ENCODE measurements around the gene HOXB5. TPM values are rescaled to one million over a fixed set of nuclear protein-coding genes. Genes with fewer than 3 reads are reported as not detected.

HOXB5 gene
- total RNA-seq, 1 donor from 2014 or later, result 0.07 TPM

DNA sequence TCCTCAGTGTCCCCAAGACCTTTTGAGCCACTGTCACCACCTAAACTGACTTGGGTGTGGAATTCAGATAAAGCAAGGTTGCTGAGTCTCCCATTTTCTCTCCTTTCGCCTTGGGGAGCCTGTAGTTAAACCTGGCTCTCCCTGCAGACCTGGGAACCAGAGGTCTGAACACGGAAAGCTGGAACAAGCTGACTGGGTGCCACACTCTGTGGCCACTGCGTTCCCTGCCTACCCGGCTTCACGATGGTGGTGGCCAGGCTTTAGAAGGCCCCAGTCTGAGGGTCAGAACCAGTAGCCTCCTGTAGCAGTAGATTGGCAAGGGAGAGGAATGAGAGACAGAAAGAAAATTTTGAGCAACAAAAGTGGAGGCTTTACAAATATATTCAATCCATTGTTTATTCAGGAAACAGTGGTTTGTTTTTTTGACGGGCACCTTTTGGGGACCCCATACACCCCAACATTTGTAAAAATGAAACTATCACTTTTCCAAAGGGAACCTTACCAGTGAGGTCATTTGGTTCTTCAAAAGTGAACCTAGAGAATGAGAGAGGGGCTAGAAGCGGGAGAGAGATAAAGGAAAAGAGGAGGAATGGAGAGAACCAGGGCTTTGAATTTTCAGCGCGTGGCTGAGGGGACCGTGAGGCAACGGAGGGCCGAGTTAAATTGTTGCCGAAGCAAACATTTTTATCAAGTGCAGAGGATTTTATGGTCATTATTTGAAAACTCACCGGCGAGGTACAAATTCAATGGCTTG is 23.3 kb upstream of the HOXB5 start:
- DNase-seq (ENCODE audit: low read depth, low spot score), result no peak

DNA sequence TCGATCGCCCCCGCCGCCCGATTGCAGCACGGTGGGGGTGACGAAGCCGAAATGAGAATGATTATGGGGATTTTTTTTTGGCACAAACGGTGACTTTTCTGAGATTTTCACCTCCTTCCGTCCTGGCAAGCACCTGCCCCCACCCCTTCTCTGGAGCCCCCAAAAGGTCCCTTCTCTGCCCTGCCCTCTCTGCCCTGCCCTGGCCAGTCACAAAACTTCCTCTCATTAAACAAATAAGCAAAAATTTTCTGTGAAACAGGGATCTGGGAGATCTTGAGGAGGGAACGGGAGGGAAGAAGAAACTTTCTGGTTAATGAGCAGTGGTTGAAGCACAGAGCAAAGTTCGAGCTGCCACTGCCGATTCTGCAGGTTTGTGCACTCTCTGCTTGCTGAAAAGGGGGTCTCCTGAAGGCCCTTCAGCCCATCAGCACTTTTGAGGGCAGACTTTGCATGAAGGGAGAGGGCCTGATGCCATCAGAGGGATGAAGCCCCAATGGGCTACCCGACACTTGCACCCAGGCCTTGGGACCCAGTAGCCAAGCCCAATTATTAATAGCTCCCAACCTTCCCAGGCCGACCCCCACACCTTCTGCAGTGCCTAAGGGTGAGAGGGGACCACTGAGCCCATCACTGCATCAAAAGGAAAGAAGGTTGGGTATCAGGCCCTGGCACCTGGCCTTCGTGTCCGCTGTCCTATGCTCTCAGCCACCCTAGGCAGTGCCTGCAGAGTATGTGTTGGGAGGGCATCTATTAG is 22.6 kb upstream of the HOXB5 start:
- DNase-seq (ENCODE audit: low read depth, low spot score), result no peak

DNA sequence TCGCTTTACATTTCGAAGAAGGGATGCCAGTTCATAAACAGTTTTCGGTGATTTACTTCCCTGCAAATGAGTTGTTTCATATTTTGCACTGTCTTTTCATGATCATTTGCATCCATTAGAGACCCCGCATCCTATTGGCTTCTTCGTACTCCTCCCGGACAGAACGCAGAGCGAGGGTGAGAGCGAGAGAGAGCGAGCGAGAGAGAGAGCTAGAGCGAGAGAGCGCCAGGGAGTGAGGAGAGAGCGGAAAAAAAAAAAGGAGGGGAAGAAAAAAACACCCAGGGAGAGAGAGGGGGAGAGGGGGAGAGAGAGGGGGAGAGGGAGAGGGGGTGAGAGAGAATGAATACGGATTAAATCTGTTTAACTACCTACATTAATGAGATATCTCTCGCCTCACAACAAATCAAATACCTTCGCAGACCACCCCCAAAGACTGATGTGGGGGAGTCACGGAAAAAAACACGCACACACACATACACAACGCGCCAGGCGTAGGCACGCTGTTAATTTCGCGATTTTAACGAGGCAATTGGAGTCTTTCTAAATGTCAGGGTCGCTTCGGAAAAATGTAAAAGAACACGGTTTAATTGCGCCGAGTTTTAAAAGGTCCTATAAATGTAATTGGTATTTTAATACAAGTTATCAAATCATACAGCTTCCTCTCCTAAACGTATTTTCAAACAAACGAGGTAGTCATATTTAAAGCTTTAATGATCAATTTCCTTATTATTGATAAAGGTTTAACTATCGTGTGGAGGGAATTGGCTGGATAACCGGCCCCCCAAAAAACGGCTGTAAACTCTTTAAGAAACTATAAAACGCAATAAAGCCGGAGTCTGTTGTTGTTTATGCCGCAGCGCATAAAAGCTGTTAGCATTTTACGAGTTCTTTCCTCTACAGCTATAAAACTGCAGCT is 21.7 kb upstream of the HOXB5 start, which contains the start of gene HOXB8:
HOXB8 (minus strand) TSS at position 246 of the 916 bp plus-strand sequence. CDS start 588 bp downstream, outside the sequence.
- DNase-seq (ENCODE audit: low read depth, low spot score), result no peak

DNA sequence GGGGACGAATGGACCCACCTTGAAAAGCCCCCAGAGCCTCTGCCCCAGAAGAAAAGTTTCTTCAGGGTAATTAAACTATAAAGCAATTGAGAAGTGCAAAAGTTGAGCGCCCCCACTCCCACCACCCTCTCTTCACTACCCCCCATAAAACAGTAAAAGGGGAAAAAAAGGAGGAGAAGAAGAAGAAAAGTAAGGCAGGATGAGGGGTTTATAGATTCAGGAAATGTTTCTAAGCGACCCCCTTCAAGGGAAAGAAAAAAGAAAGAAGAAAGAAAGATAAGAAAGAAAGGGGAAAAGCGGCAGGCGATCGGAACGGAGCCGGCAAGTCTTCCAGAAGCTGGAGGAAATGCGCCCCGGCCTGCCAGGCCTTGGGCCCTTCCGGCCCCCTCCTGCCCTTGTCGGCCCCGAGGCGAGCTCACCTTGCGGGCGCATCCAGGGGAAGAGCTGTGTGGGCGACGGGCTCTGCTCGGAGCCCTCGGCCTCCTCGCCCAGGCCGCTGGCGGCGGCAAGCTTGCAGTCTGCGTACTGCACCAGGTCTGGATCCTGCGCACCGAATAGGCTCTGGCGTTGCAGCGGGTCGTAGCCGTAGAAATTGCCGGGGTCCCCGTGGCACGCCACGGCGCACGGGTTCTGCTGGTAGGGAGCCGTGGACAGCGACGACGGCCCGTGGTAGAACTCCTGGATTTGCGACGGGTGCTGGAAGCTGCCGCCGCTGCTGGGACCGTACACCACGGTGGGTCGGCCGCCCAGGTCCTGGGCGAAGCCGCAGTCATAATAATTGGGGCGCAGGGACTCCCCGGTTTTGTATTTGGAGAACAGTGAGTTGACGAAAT is 20.5 kb upstream of the HOXB5 start:
- no peak for DNase-seq (ENCODE audit: low read depth, low spot score)

DNA sequence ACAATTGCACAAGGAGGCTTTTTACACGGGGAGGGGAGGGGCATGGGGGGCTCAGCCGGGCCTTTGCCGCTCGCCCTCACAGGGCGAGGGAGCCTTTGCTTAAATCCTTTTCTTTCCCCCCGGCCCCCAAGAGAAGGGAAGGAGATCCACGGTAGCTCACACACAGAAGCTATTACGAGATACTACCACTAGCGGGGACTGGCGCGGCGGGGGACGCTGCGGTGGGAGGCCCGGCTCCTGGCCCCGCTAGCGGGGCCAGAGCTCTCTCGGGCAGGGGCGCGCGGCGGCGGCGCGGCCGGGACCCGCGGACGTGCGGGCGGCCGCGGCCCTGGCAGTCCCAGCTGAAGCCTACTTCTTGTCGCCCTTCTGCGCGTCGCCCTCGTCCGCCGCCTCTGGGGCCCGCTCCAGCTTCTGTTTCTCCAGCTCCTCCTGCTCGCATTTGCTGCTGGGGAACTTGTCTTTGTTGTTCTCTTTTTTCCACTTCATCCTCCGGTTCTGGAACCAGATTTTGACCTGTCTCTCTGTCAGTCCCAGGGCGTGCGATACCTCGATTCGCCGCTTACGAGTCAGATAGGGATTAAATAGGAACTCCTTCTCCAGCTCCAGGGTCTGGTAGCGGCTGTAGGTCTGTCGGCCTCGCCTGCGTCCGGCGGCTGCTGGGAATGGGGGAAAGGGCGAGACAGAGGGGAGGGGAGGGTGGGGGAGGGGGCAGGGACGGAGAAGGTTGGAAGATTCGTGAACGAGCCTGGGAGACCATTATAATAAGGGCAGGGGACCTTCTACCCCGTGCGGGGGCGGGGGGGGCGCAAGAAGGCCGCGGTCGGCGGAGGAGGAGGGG is 19.5 kb upstream of the HOXB5 start:
- no peak for DNase-seq (ENCODE audit: low read depth, low spot score)

DNA sequence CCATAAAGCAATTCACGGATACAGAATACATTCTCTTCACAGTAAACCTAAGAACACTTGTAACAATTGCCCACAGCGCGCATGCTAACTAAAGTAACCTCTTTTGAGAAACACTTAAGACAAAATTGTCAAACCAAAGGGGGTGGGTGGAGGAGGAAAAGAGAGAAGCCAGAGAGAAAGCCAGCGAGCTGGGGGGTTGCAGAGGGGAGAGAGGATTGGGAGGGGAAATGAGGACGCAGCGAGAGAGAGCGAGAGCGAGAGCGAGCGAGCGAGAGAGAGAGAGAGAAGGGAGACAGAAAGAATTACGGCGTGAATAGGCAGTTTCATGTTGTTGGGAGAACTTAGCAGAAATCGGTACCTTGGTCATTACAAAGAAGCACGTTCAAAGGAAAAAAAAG is 18.9 kb upstream of the HOXB5 start:
- DNase-seq (ENCODE audit: low read depth, low spot score), result no peak

DNA sequence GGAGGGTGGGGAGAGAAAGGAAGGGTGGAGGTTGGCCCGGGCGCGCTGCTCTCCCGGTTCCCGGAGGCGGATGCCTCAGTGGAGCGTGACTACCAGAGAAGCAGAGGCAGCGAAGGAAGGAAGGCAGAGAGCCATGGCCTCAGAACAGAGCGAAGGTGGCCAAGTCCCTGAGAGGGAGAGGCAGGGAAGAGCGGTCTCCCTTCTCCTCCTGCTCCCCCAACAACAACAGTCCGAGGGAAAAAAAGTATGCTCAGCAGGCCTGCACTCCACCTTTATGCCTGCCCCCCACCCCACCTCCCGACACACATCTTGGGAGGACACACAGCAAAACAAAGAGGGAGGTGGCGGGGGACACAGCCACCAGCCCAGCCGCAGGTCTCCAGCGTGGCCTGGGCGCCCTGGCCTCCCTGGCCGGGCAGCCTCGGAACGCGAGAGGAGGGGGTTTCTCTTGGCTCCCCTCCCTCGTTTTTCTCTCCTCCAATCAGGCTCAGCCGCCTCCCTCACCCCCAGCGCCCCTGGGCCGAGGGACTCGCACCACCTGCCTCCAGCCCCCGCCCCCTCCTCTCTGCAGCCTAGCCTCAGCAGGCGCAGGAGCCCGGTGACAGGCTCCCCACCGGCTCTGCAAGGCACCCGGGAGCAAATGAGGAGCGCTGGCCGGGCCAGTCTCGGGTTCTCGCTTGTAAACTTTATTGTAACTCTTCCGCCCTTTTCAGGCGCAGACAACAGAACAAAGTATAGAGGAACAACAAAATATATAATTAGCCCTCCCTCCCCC is 18.3 kb upstream of the HOXB5 start:
- DNase-seq (ENCODE audit: low read depth, low spot score), result no peak

DNA sequence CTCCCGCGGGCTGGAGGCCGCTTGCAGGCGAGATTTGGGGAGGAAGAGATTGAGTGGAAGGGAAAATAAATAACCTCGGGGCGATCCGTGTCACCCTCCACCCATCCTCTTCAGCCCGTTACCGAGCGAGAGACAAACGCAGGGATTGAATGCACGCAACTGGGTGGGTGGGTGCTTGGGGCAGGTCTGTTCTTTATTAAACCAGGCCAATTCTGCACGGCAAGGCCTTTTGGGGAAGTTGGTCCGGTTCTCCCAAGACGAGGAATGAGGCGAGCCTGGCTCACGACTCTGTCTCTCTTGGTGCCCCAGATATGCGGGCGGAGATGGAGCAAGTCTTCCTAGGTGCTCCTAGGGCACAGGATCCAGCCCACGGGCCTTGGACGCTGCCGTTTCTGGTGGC is 17.6 kb upstream of the HOXB5 start:
- no peak for DNase-seq (ENCODE audit: low read depth, low spot score)

DNA sequence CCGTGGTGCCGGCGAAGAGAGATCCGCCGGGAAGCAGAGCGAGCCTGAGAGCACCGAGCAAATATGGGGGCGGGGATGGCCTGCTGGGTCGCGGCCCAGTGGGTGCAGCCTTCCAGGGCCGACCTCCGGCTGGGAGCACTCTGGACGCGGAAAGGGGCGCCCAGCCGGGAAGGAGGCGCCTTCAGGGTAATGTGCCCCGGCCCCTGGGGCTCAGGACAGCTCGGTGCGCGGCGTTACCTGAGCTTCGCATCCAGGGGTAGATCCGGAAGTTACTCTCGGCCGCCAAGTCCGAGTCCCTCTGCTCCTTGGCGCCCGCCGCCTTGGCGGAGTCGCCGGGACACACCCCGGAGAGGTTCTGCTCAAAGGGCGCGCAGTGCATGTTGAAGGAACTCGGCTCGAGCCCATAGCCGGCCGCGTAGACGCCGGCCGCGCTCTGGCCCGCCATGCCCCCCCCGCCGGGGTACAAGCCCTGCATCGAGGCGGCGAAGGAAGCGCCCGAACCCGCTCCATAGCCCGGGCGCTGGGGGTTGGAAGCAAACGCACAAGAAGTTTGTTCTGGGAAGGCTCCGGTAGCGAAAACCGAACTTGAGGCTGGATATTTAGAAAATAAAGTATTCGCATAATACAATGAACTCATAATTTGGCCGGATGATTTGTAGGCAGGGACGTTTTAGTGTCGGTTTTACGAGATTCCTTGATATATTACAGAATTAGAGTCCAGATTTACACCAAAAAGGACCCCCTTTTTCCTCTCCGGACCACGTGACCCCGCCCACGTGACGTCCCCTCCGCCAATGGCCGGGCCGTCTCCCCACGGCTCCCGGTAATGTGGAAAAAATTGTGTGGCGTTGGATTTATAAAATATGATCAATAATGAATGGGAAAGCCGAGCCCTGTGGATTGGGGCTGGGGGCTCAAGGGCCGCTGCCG is 17.0 kb upstream of the HOXB5 start, which contains the start of gene HOXB7:
HOXB7 (minus strand) TSS at position 736 of the 930 bp plus-strand sequence; CDS start at position 637, 99 bp downstream.
- DNase-seq (ENCODE audit: low read depth, low spot score), result no peak

DNA sequence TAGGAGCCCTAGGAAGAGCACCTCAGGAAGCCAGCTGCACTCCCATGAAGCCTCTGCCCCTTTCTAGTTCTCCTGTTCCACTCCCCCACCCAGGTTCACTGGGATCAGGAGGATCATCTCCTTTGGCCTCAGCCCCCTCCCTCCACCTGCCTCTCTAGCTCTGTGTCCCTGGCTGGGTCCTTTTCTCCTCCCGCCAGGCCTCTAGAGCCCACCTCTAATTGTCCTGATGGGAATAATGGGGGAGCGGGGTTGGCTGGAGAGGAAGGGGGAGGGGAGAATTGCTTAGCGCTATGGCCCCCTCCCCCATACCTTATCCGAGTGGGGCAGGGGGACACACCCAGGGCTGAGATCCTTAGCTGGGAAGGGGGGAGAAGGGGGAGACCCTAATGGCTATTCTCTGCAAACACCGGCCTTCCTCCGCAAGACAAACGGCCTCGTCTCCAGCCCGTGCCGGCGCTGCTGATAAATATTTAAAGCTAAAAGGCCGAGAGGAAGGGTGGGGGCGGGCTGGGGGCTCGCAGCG is 16.2 kb upstream of the HOXB5 start:
- DNase-seq (ENCODE audit: low read depth, low spot score), result no peak

DNA sequence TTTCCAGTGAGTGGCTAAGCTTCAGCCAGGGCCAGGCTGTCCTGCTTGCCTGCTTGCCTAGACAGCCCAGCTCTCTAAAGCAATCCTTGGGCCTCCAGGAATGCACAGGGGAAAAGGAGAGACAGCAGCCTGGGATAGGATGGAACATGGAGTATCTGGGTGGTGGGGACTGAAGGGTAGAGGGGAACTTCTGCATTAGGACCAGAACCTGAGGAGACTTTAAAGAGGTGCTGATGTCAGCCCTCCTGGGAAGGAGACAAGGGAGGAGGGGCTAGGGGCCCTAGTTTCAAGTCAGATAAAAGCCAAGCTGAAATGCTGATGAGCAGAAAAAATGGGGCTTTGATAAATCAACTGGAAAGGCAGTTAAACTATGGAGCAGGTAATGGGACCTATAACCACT is 15.5 kb upstream of the HOXB5 start:
- DNase-seq (ENCODE audit: low read depth, low spot score), result no peak

DNA sequence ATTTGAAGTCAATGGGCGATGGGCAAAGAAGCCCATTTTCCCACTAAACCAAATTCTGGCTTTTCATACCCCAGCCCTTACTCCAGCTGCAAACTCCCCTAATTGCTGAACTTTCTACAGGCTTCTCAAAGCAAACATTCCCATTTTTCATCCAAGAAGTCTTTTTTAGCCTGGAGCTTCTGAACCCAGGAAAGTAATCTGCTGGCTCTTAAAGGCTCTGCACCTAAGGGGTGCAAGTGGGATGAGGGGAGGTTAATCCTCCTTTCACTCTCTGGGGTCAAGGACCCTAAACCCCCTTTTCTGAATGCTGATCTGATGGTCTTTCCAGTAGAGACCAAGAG is 14.9 kb upstream of the HOXB5 start:
- no peak for DNase-seq (ENCODE audit: low read depth, low spot score)

DNA sequence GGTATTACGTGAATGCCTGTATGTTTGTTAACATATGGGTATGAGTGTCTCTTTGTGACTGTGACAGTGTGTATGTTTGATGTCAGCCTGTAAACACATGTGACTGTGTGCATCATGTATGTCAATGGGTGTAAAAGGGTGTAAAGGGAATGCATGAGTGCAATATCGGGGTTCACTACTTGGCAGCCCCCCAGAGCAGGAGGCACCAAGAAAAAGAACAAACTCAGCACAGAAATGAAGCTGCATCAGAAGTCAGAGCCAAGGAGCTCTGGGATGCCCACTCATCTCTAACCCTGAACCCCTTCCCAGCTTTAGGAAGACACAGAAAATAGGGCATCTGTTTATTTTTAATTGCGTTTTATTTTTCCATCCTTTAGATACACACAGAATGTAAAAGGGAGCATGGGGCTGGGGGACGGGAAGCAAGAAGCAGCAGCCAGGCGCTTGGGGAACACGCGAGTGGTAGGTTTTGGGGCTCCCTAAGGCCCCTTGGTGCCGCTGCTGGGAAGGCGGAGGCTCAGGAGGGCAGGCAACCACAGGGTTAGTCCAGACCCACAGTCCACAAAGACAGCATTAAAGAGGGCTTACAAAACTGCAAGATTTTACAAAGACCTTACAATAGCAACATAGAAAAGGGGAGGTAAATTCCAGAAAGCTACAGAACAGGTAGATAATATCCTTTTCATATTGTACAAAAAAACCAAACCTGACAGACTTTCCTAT is 13.5 kb upstream of the HOXB5 start:
- no peak for DNase-seq (ENCODE audit: low read depth, low spot score)

DNA sequence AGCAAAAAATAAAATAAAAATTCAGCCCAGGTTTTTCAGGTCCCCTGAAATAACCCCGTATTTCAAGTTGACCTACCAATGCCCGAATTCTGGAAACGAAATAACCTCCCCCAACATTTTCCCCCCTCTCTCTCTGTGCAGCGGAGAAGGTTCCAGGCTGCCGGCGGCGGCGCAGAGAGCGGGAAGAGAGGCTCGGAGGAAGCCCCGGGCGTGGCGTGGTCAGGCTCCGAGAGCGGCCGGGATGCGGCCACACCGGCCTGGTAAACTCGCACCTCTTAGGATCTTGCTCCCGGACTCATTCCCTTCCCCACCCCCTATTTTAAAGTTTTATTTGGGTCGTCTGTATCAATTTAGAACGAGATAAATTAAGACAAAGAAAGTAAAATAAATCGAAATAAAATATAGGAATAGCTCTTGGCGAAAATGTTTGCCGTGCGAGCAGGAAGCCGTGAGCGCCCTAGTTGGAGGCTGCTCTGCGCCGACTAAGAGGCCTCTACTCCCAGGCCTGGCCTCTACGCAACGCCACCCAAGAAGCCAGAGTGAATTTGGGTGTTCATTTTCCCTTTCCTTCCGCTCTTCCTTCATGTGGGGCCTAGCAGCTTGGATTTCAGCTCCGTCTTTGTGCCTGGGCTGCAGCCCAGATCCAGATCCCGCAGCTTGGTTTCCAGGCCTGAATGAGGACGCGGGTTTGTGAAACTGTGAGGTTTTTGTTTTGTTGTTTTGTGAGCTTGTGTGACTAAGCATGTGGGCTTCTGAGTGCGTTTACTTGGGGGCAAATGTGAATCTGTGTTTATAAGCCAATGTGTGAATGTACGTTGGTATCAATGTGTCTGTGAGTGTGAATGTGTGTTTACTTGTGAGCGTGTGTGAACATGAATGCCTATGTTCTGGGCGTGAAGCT is 12.7 kb upstream of the HOXB5 start:
- DNase-seq (ENCODE audit: low read depth, low spot score), result no peak

DNA sequence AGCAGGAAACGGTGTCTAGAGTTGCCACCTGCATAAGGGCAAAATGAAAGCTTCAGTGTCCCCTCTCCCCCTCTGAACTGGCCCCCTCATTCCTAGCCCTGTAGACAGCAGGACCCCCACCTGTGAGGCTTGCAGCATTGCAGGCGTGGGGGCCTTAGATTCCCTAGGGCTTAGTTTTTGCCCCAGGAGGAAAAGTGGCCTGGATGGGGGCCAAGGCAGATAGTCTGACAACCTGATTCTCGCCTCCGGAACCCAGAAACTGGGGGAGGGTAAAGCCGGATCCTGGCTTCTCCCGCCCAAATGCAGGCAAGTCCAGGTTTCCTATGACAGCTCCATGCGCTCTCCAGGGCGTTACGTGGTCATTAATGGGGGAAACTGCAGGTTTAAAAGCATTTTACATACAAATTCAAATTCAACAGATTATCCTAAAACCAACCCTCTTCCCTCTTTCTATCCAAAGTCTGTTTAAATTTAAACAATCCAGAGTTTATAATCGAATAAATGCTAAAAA is 11.9 kb upstream of the HOXB5 start:
- no peak for DNase-seq (ENCODE audit: low read depth, low spot score)

DNA sequence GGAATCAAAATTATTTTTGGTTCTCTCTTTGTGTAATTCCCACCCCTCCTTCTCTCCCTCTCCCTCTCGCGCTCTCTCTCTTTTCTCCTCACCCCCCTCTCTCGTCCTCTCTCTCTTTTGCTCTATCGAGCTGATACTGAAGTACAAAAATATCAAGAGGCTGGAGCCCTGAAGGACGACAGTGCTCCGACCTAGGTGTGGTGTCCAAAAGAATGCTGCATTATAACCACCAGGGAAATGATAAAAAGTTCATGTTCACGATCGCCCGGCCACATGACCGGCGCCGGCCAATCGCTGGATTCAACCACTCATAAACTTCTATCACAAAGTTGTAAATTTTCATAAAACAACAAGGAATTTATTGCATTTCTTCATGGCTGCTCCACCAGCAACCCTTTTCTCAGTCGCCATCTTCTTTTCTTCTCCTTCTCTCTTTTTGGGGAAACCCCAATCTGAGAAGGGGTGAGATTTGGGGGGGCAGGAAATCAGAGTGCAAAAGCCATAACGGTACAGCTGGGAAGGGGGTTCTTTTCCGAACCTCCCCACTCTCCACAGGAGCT is 11.3 kb upstream of the HOXB5 start, which contains the start of gene HOXB6:
HOXB6 (minus strand) TSS at position 217 of the 560 bp plus-strand sequence. CDS start 6,836 bp downstream, outside the sequence.
- DNase-seq (ENCODE audit: low read depth, low spot score), result no peak

Data from pulmonary artery endothelial cell (primary cell).